GM19099 (cell line): ENCODE data around the gene KLF14.

Experiments
- POLR2A ChIP-seq: IDR thresholded peaks from 3 replicates; pipeline ENCODE4 v1.6.1; 2011; ENCODE audit warnings: low read depth; ENCODE audit not compliant: insufficient read length; ENCODE audit errors: extremely low read depth

Gene KLF14

GRCh38 chr7:130732980-130733930 is 752 bp downstream of the KLF14 start:
- TF ChIP-seq POLR2A, result no peak

- TF ChIP-seq POLR2A, result no peak
These were observed 10.2 kb downstream of the KLF14 start for GRCh38 chr7:130723784-130724183.

GRCh38 chr7:130721486-130722277 is 12.3 kb downstream of the KLF14 start:
- TF ChIP-seq POLR2A, result no peak

GRCh38 chr7:130719541-130719940 is 14.5 kb downstream of the KLF14 start:
- TF ChIP-seq POLR2A, result no peak

GRCh38 chr7:130712416-130712815 is 21.6 kb downstream of the KLF14 start:
- TF ChIP-seq POLR2A, result no peak

GRCh38 chr7:130708766-130709165 is 25.2 kb downstream of the KLF14 start:
- no peak for TF ChIP-seq POLR2A

GRCh38 chr7:130708001-130708400 is 26.0 kb downstream of the KLF14 start:
- TF ChIP-seq POLR2A, result no peak

GRCh38 chr7:130703851-130704250 is 30.2 kb downstream of the KLF14 start:
- no peak for TF ChIP-seq POLR2A

GRCh38 chr7:130701650-130702049 is 32.4 kb downstream of the KLF14 start:
- TF ChIP-seq POLR2A, result no peak

GRCh38 chr7:130700760-130701159 is 33.2 kb downstream of the KLF14 start:
- no peak for TF ChIP-seq POLR2A

- TF ChIP-seq POLR2A, result no peak
These were observed 34.3 kb downstream of the KLF14 start for GRCh38 chr7:130699686-130700085.

GRCh38 chr7:130697820-130698219 is 36.2 kb downstream of the KLF14 start:
- no peak for TF ChIP-seq POLR2A

- no peak for TF ChIP-seq POLR2A
These were observed 38.2 kb downstream of the KLF14 start for GRCh38 chr7:130695840-130696239.

- TF ChIP-seq POLR2A, result no peak
These were observed 44.3 kb downstream of the KLF14 start for GRCh38 chr7:130689683-130690082.

GRCh38 chr7:130683026-130683425 is 51.0 kb downstream of the KLF14 start:
- TF ChIP-seq POLR2A, result no peak
